Measurements from ENCODE around the gene SPTLC1.

SPTLC1 gene

GRCh38 chr9:92044936-92045335, 70.3 kb downstream of the SPTLC1 start:
- Histone ChIP-seq H3K36me3 (ENCODE audit: control insufficient read depth in 1 of 2, insufficient read depth in 2 of 2, low read length in 2 of 2) (peaks cover 56 to 65% of the 10 kb centered on the region in 2 donors), H3K4me1 (ENCODE audit: control insufficient read depth in 1 of 2, insufficient read depth in 2 of 2, low read length in 2 of 2) (no peaks in the 10 kb centered on the region), H3K27me3 (ENCODE audit: low read depth, low read length) (no peaks in the 10 kb centered on the region), H3K27ac (ENCODE audit: low read length) (no peak overlapping the region), H3K4me3 (ENCODE audit: low read depth in 1 of 2, low read length in 2 of 2) (no peak overlapping the region), H3K9me3 (ENCODE audit: control insufficient read depth in 1 of 2, low read length in 2 of 2) (peaks cover 6 to 14% of the 10 kb centered on the region in 2 donors)

- H3K4me3 ChIP-seq (ENCODE audit: low read depth in 1 of 2, low read length in 2 of 2), result no peak overlapping the region
- no peak overlapping the region for H3K27ac ChIP-seq (ENCODE audit: low read length)
- H3K36me3 ChIP-seq (ENCODE audit: control insufficient read depth in 1 of 2, insufficient read depth in 2 of 2, low read length in 2 of 2), result peaks cover 56% of the 10 kb centered on the region in 2 donors
- peaks cover 0 to 10% of the 10 kb centered on the region in 2 donors for H3K4me1 ChIP-seq (ENCODE audit: control insufficient read depth in 1 of 2, insufficient read depth in 2 of 2, low read length in 2 of 2)
- H3K9me3 ChIP-seq (ENCODE audit: control insufficient read depth in 1 of 2, low read length in 2 of 2), result peaks cover 6 to 14% of the 10 kb centered on the region in 2 donors
- H3K27me3 ChIP-seq (ENCODE audit: low read depth, low read length), result no peaks in the 10 kb centered on the region
Measured at GRCh38 chr9:92043002-92043401, 72.2 kb downstream of the SPTLC1 start.

GRCh38 chr9:92042260-92042659, 73.0 kb downstream of the SPTLC1 start:
- H3K27ac ChIP-seq (ENCODE audit: low read length), result no peak overlapping the region
- H3K4me3 ChIP-seq (ENCODE audit: low read depth in 1 of 2, low read length in 2 of 2), result no peak overlapping the region
- peaks cover 52 to 56% of the 10 kb centered on the region in 2 donors for H3K36me3 ChIP-seq (ENCODE audit: control insufficient read depth in 1 of 2, insufficient read depth in 2 of 2, low read length in 2 of 2)
- H3K9me3 ChIP-seq (ENCODE audit: control insufficient read depth in 1 of 2, low read length in 2 of 2), result peaks cover 6 to 14% of the 10 kb centered on the region in 2 donors
- peaks cover 5 to 18% of the 10 kb centered on the region in 2 donors for H3K4me1 ChIP-seq (ENCODE audit: control insufficient read depth in 1 of 2, insufficient read depth in 2 of 2, low read length in 2 of 2)
- H3K27me3 ChIP-seq (ENCODE audit: low read depth, low read length), result no peaks in the 10 kb centered on the region

- H3K36me3 ChIP-seq (ENCODE audit: control insufficient read depth in 1 of 2, insufficient read depth in 2 of 2, low read length in 2 of 2), result peaks cover 11 to 25% of the 10 kb centered on the region in 2 donors
- H3K27ac ChIP-seq (ENCODE audit: low read length), result peak overlapping the region; percentile 73
- H3K4me1 ChIP-seq (ENCODE audit: control insufficient read depth in 1 of 2, insufficient read depth in 2 of 2, low read length in 2 of 2), result peaks cover 10 to 31% of the 10 kb centered on the region in 2 donors
- H3K9me3 ChIP-seq (ENCODE audit: control insufficient read depth in 1 of 2, low read length in 2 of 2), result peaks cover under 1 to 5% of the 10 kb centered on the region in 2 donors
- H3K4me3 ChIP-seq (ENCODE audit: low read depth in 1 of 2, low read length in 2 of 2), result peak overlapping the region in 1 of 2 donors; percentile 24
- H3K27me3 ChIP-seq (ENCODE audit: low read depth, low read length), result no peaks in the 10 kb centered on the region
Measured at GRCh38 chr9:92036756-92037155, 78.5 kb downstream of the SPTLC1 start.

- H3K4me3 ChIP-seq (ENCODE audit: low read depth in 1 of 2, low read length in 2 of 2), result peak overlapping the region in 1 of 2 donors; percentile 24
- H3K27me3 ChIP-seq (ENCODE audit: low read depth, low read length), result no peaks in the 10 kb centered on the region
- peaks cover 10 to 31% of the 10 kb centered on the region in 2 donors for H3K4me1 ChIP-seq (ENCODE audit: control insufficient read depth in 1 of 2, insufficient read depth in 2 of 2, low read length in 2 of 2)
- H3K27ac ChIP-seq (ENCODE audit: low read length), result peak overlapping the region; percentile 73
- H3K9me3 ChIP-seq (ENCODE audit: control insufficient read depth in 1 of 2, low read length in 2 of 2), result peaks cover 0 to 1% of the 10 kb centered on the region in 2 donors
- H3K36me3 ChIP-seq (ENCODE audit: control insufficient read depth in 1 of 2, insufficient read depth in 2 of 2, low read length in 2 of 2), result peaks cover 7 to 24% of the 10 kb centered on the region in 2 donors
Measured at GRCh38 chr9:92036411-92036746, 78.8 kb downstream of the SPTLC1 start.

GRCh38 chr9:92035687-92036410, 79.4 kb downstream of the SPTLC1 start:
- Histone ChIP-seq H3K4me3 (ENCODE audit: low read depth in 1 of 2, low read length in 2 of 2) (peak overlapping the region in 1 of 2 donors; percentile 24), H3K9me3 (ENCODE audit: control insufficient read depth in 1 of 2, low read length in 2 of 2) (no peaks in the 10 kb centered on the region), H3K27me3 (ENCODE audit: low read depth, low read length) (no peaks in the 10 kb centered on the region), H3K27ac (ENCODE audit: low read length) (peak overlapping the region; percentile 73), H3K36me3 (ENCODE audit: control insufficient read depth in 1 of 2, insufficient read depth in 2 of 2, low read length in 2 of 2) (peaks cover 7 to 22% of the 10 kb centered on the region in 2 donors), H3K4me1 (ENCODE audit: control insufficient read depth in 1 of 2, insufficient read depth in 2 of 2, low read length in 2 of 2) (peaks cover 10 to 31% of the 10 kb centered on the region in 2 donors)

- H3K36me3 ChIP-seq (ENCODE audit: control insufficient read depth in 1 of 2, insufficient read depth in 2 of 2, low read length in 2 of 2), result peaks cover 7 to 20% of the 10 kb centered on the region in 2 donors
- H3K9me3 ChIP-seq (ENCODE audit: control insufficient read depth in 1 of 2, low read length in 2 of 2), result no peaks in the 10 kb centered on the region
- peak overlapping the region; percentile 73 for H3K27ac ChIP-seq (ENCODE audit: low read length)
Measured at GRCh38 chr9:92035146-92035545, 80.1 kb downstream of the SPTLC1 start.

GRCh38 chr9:92033991-92034390, 81.2 kb downstream of the SPTLC1 start:
- Histone ChIP-seq H3K4me1 (ENCODE audit: control insufficient read depth in 1 of 2, insufficient read depth in 2 of 2, low read length in 2 of 2) (peaks cover 10 to 31% of the 10 kb centered on the region in 2 donors), H3K27me3 (ENCODE audit: low read depth, low read length) (no peaks in the 10 kb centered on the region), H3K4me3 (ENCODE audit: low read depth in 1 of 2, low read length in 2 of 2) (no peak overlapping the region), H3K36me3 (ENCODE audit: control insufficient read depth in 1 of 2, insufficient read depth in 2 of 2, low read length in 2 of 2) (peaks cover 7 to 20% of the 10 kb centered on the region in 2 donors), H3K9me3 (ENCODE audit: control insufficient read depth in 1 of 2, low read length in 2 of 2) (no peaks in the 10 kb centered on the region), H3K27ac (ENCODE audit: low read length) (no peak overlapping the region)

More at GRCh38 chr9:92035146-92035545, 80.1 kb downstream of the SPTLC1 start:
- Histone ChIP-seq H3K4me1 (ENCODE audit: control insufficient read depth in 1 of 2, insufficient read depth in 2 of 2, low read length in 2 of 2) (peaks cover 10 to 31% of the 10 kb centered on the region in 2 donors), H3K4me3 (ENCODE audit: low read depth in 1 of 2, low read length in 2 of 2) (no peak overlapping the region), H3K27me3 (ENCODE audit: low read depth, low read length) (no peaks in the 10 kb centered on the region)

GRCh38 chr9:92033307-92033706, 81.9 kb downstream of the SPTLC1 start:
- no peak overlapping the region for H3K4me3 ChIP-seq (ENCODE audit: low read depth in 1 of 2, low read length in 2 of 2)
- H3K4me1 ChIP-seq (ENCODE audit: control insufficient read depth in 1 of 2, insufficient read depth in 2 of 2, low read length in 2 of 2), result peaks cover 10 to 24% of the 10 kb centered on the region in 2 donors
- H3K27me3 ChIP-seq (ENCODE audit: low read depth, low read length), result no peaks in the 10 kb centered on the region
- H3K27ac ChIP-seq (ENCODE audit: low read length), result no peak overlapping the region
- H3K36me3 ChIP-seq (ENCODE audit: control insufficient read depth in 1 of 2, insufficient read depth in 2 of 2, low read length in 2 of 2), result peaks cover 7 to 20% of the 10 kb centered on the region in 2 donors
- no peaks in the 10 kb centered on the region for H3K9me3 ChIP-seq (ENCODE audit: control insufficient read depth in 1 of 2, low read length in 2 of 2)

GRCh38 chr9:92032891-92033290, 82.3 kb downstream of the SPTLC1 start:
- H3K9me3 ChIP-seq (ENCODE audit: control insufficient read depth in 1 of 2, low read length in 2 of 2), result no peaks in the 10 kb centered on the region
- no peak overlapping the region for H3K27ac ChIP-seq (ENCODE audit: low read length)
- peaks cover 7 to 20% of the 10 kb centered on the region in 2 donors for H3K36me3 ChIP-seq (ENCODE audit: control insufficient read depth in 1 of 2, insufficient read depth in 2 of 2, low read length in 2 of 2)
- no peak overlapping the region for H3K4me3 ChIP-seq (ENCODE audit: low read depth in 1 of 2, low read length in 2 of 2)
- H3K27me3 ChIP-seq (ENCODE audit: low read depth, low read length), result no peaks in the 10 kb centered on the region
- H3K4me1 ChIP-seq (ENCODE audit: control insufficient read depth in 1 of 2, insufficient read depth in 2 of 2, low read length in 2 of 2), result peaks cover 10 to 20% of the 10 kb centered on the region in 2 donors

GRCh38 chr9:92030367-92030766, 84.8 kb downstream of the SPTLC1 start:
- H3K27ac ChIP-seq (ENCODE audit: low read length), result no peak overlapping the region
- H3K4me1 ChIP-seq (ENCODE audit: control insufficient read depth in 1 of 2, insufficient read depth in 2 of 2, low read length in 2 of 2), result peaks cover 0 to 7% of the 10 kb centered on the region in 2 donors
- no peak overlapping the region for H3K4me3 ChIP-seq (ENCODE audit: low read depth in 1 of 2, low read length in 2 of 2)
- H3K36me3 ChIP-seq (ENCODE audit: control insufficient read depth in 1 of 2, insufficient read depth in 2 of 2, low read length in 2 of 2), result peaks cover 7 to 20% of the 10 kb centered on the region in 2 donors
- no peaks in the 10 kb centered on the region for H3K9me3 ChIP-seq (ENCODE audit: control insufficient read depth in 1 of 2, low read length in 2 of 2)
- no peaks in the 10 kb centered on the region for H3K27me3 ChIP-seq (ENCODE audit: low read depth, low read length)

Measured in muscle layer of duodenum (tissue), 2 donors.